Effector CD4-positive, alpha-beta T cell (primary cell): Measurements from ENCODE around the gene PARD3B.
"Not testable (repeated sequence)": the region's sequence is repeated elsewhere in the genome, so short reads cannot be mapped to it uniquely, and the experiment has no call there.

Experiments
- DNase-seq: peaks from one replicate; pipeline ENCODE4 v3.0.0-alpha.2; 2020

PARD3B gene

DNA sequence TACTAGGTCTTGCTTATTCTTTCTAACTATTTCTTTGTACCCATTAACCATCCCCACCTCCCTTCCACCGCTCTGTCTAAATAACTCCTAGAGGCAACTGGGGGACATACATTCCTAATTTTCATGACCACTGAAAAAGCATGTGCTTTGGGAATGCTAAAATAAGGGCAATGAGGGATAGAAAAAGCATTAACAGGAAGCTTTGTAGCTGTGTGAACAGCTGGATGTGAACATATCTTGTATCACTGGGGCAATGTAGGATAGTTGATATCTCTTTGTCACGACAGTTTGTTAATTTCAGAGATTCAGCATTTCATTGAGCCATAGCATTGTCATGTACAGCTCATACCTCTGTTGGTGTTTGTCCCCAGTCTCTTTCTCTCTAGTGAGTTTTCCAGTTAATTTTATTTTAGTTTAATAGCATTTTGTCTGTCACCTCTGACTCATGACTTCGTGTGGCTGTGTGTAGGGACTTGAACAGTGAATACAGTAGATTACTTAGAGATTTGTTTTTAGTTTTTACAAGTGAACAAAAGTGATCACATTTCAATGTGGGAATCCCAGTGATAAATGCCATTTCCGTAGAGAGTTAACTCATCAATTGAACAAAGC lies 906.7 kb downstream of the PARD3B start:
- no peak for DNase-seq

GRCh38 chr2:205453202-205453601 lies 907.9 kb downstream of the PARD3B start:
- no peak for DNase-seq

- no peak for DNase-seq
Observed at GRCh38 chr2:205456682-205457081, 911.4 kb downstream of the PARD3B start.

DNA sequence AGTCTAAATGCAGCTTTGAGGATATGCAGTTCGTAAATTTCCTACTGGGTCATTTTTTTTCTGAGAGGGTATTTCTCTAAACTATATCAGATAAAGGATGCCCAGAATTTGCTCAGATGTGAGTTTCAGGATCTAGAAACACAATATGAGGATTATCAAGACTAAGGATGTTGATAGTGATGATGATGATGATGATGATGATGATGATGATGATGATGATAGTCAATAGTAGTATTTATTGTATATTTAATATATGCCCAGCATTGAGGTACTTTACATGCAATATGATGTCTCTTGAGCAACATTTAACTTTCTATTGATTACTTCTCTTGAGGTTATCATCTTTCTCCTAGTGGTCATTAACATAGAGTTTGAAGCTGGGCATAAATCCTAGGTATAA lies 914.9 kb downstream of the PARD3B start:
- no peak for DNase-seq

DNA sequence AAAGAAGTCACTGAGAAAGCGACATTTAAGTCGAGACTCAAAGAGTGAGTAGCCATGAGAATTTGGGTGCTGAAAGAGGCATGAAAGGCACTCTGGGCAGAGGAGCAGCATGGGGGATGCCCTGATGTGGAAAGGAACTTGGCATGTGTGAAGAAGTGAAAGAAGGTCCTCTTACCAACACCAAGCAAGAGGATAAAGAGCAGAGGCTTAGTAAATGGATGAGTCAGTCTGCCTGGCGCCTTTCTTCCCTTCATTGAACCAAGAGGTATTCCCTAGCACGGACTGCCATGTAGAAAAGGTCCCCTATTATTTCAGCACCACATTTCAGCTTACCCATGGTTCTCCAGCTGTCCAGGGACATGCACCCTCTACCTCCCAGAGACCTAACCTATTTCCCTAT lies 915.9 kb downstream of the PARD3B start:
- no peak for DNase-seq

- no peak for DNase-seq
Observed at GRCh38 chr2:205461678-205462665, 916.7 kb downstream of the PARD3B start.

- no peak for DNase-seq
Observed at GRCh38 chr2:205462681-205463345, 917.5 kb downstream of the PARD3B start.

DNA sequence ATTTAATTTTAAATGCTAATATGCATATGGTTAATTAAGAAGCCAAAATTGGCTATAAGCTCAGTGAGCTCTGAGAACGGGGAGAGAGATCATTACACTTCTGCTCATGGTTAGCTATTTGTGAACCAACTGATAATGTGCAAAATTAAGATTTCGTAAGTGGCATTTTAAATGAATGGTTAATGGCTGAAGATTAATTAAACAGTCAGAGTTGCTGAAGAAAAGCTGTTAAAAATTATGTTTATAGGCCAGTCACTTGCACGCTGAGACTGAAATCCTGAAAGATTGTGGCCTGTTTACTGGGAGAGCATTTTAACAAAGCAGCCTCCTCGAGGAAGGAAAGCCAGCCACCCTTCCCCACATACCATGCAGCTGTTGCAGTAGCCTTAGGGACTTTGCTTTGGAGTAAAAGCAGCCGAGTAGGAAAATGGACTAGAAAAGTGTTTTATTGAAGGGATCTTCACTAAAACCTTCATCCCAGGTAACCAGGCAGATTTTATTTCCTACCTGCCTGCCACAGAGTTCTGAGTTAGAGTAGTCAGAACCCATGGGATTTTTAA lies 918.3 kb downstream of the PARD3B start:
- no peak for DNase-seq

GRCh38 chr2:205464681-205465080 lies 919.4 kb downstream of the PARD3B start:
- DNase-seq: no peak

- no peak for DNase-seq
Observed at GRCh38 chr2:205465791-205466190, 920.5 kb downstream of the PARD3B start.

GRCh38 chr2:205471776-205472175 lies 926.5 kb downstream of the PARD3B start:
- no peak for DNase-seq

GRCh38 chr2:205473791-205474190 lies 928.5 kb downstream of the PARD3B start:
- DNase-seq: no peak

- no peak for DNase-seq
Observed at GRCh38 chr2:205474741-205475415, 929.6 kb downstream of the PARD3B start.

DNA sequence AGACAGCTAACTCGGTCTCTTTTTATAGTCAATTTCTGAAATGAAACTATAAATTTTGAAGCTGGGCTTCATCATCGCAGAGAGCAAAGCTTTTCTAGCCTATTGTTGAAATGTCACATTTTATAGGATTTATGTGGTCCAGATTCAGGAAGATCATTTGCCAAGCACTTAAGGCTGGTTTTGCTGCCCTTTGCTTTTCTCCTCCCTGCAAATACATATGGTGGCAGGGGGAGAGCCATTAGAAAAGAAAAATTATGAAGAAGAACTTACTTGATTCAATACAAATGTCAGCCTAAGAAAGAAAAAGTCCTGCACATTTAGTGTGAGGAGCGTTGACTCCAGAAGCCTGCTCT lies 930.1 kb downstream of the PARD3B start:
- DNase-seq: no peak

GRCh38 chr2:205477016-205477705 lies 931.9 kb downstream of the PARD3B start:
- no peak for DNase-seq

GRCh38 chr2:205481861-205482260 lies 936.6 kb downstream of the PARD3B start:
- DNase-seq: no peak

GRCh38 chr2:205482399-205483081 lies 937.3 kb downstream of the PARD3B start:
- DNase-seq: no peak

DNA sequence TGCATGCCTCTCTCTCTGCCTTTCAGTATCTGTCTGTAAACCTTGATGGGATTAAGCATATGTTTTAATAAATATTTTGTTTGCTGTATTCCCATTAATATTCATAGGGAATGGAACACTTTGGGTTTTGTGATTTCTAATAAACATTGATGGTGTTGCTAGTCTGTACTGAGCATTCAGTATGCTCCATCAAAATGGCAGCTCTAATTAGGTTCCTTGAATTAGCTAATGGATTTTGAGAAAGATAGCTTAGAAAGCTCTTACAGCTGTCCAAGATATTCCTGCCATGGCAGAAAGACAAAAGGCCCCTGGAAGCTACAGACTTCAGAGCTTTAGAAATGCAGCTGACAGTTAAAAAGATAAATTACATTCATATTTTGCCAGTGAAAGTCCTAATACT lies 937.8 kb downstream of the PARD3B start:
- DNase-seq: no peak

DNA sequence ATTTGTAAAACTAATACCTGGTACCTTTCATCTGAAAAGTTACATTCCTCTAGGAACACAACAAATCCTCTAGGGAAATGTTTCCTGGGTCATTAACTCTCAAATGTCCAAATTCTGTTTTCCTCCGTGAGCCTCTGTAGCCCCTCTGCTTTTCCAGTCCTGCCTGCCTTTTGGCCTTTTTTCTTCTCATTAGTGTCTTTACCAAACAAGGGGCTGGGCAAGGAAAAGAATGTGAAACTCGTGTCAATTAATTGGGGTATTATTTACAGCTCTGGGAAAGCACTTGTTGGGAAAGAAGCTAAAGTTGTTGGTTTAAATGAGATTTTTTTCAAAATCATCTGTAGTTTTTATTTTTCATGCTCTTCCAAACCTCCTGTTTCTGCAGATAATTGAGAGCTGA lies 938.9 kb downstream of the PARD3B start:
- DNase-seq: no peak

DNA sequence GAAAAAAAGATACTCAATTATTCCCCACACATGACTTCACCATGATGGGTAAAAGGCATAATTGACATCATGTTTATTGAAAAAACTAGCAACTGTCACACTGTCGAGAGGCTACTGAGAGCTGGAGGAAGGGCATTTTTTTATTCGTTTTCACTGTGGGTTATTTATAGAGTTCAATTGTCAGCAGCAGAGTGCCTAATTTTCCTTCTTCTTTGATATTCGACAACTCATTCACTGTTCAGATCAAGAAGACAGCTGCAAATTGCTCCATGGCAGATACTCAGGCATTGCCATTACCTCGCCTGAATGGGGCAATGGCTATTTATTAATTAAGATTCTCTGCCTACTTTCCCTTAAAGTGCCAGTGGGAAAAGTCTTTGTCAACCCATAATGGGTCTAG lies 939.5 kb downstream of the PARD3B start:
- DNase-seq: no peak

DNA sequence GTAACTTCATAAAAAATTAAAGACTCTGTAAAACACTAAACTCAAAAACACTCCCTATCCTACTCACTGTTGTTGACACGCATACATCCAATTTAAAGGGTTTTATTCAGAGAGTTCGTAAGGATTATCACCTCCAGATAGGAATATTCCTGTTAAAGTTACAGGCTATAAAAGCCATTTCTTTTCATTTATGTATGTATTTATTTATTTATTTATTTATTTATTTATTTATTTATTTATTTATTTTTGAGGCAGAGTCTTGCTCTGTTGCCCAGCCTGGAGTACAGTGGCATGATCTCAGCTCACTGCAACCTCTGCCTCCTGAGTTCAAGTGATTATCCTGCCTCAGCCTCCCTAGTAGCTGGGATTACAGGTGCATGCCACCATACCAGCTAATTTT lies 948.3 kb downstream of the PARD3B start:
- not testable (repeated sequence) for DNase-seq
